K562 treated with DMSO at 1 percent for 12 hours (cell line): ENCODE results near the gene ZNF681. TPM values are rescaled to one million over a fixed set of nuclear protein-coding genes. Genes with fewer than 3 reads are reported as not detected.

Source experiments
- total RNA-seq: library from RNA; unstranded; fragments of 300-600 nt; gene quantifications from 2 replicates; pipeline ENCODE4 v1.2.3, GENCODE V29; 2022; ENCODE audit not compliant: insufficient read depth

Gene ZNF681
- 0.64 and 2.4 TPM in 2 replicates for total RNA-seq

GRCh38 chr19:23758187-23759074 is at the start of gene ZNF681:
ZNF681 (minus strand) TSS chr19:23758891; CDS start chr19:23758749, 142 bp downstream.

Other genes starting within 250 kb of the ZNF681 start
- gene ZNF675, start 71.7 kb downstream of the ZNF681 start, total RNA-seq: 2.0 and 12.8 TPM in 2 replicates
- gene ZNF726, start 156.0 kb upstream of the ZNF681 start, total RNA-seq: 3.6 and 10.4 TPM in 2 replicates